K562 (cell line): ENCODE data around the gene EXOSC2. TPM values are rescaled to one million over a fixed set of nuclear protein-coding genes. Genes with fewer than 3 reads are reported as not detected.

Source experiments
- BRF1 ChIP-seq: IDR thresholded peaks from 3 replicates; pipeline ENCODE4 v1.6.1; 2011; ENCODE audit warnings: borderline replicate concordance, mild to moderate bottlenecking; ENCODE audit not compliant: insufficient read length; ENCODE audit errors: extremely low read depth
- GMEB1 ChIP-seq: fragments of 250-450 bp; sonication (Bioruptor Pico); IDR thresholded peaks from 2 replicates; pipeline ENCODE4 v1.4.0; 2020; ENCODE audit warnings: mild to moderate bottlenecking
- HLTF ChIP-seq: fragments of 450-650 bp; IDR thresholded peaks from 2 replicates; pipeline ENCODE4 v1.6.1; 2016
- MCM5 ChIP-seq: fragments of 450-650 bp; IDR thresholded peaks from 2 replicates; pipeline ENCODE4 v1.6.1; 2016; ENCODE audit warnings: low read depth
- NCOA6 ChIP-seq: fragments of 450-650 bp; IDR thresholded peaks from 2 replicates; pipeline ENCODE4 v1.6.1; 2017; ENCODE audit warnings: mild to moderate bottlenecking
- NFIC ChIP-seq: fragments of 450-650 bp; IDR thresholded peaks from 2 replicates; pipeline ENCODE4 v1.6.1; 2017; ENCODE audit warnings: mild to moderate bottlenecking, inconsistent platforms
- NR2C1 ChIP-seq, 2 experiments: fragments of 450-650 bp; IDR thresholded peaks; 2 replicates each; pipeline ENCODE4 v1.6.1; 2017; ENCODE audit warnings: mild to moderate bottlenecking in 2 of 2, antibody characterized with exemption in 1 of 2, inconsistent platforms in 1 of 2, missing compliant biosample characterization in 1 of 2, missing genetic modification characterization in 1 of 2
- PCBP1 ChIP-seq: fragments of 200-400 bp; formaldehyde crosslinking; IDR thresholded peaks from 2 replicates; pipeline ENCODE4 v1.6.1; 2018; ENCODE audit warnings: mild to moderate bottlenecking, low read depth, low read length; ENCODE audit not compliant: poor library complexity, severe bottlenecking
- RBM22 ChIP-seq: fragments of 200-400 bp; formaldehyde crosslinking; IDR thresholded peaks from 2 replicates; pipeline ENCODE4 v1.6.1; 2018; ENCODE audit warnings: low read length, low read depth; ENCODE audit not compliant: poor library complexity, severe bottlenecking
- TFAP4 ChIP-seq: sonication (generic); formaldehyde crosslinking; IDR thresholded peaks from 2 replicates; pipeline ENCODE4 v1.8.0; 2022; ENCODE audit warnings: missing genetic modification reagents, mild to moderate bottlenecking, moderate library complexity, borderline replicate concordance
- TSC22D4 ChIP-seq: fragments of 450-650 bp; IDR thresholded peaks from 2 replicates; pipeline ENCODE4 v1.6.1; 2016; ENCODE audit warnings: missing genetic modification characterization, missing biosample characterization, control low read depth
- ZFPM2 ChIP-seq: fragments of 250-450 bp; sonication (Bioruptor Pico); IDR thresholded peaks from 2 replicates; pipeline ENCODE4 v1.5.1; 2022; ENCODE audit warnings: mild to moderate bottlenecking
- ZNF124 ChIP-seq: sonication (generic); formaldehyde crosslinking; IDR thresholded peaks from 2 replicates; pipeline ENCODE4 v1.8.1; 2022; ENCODE audit warnings: missing genetic modification reagents
- ZNF239 ChIP-seq: fragments of 250-450 bp; sonication (Bioruptor Pico); IDR thresholded peaks from 2 replicates; pipeline ENCODE4 v1.4.0; 2020; ENCODE audit warnings: mild to moderate bottlenecking
- polyA plus RNA-seq, 8 experiments: library from polyadenylated mRNA; depleted of rRNA in 4 of 8; stranded (reverse) in 5 of 8; unstranded in 3 of 8; fragments of >200 nt; fragmentation: Nextera tagmentation in 2 of 8; fragmentation: Illumina TruSeq in 1 of 8; extraction: Ambion mirVana in 2 of 8; extraction: Trizol in 1 of 8; gene quantifications; 2 replicates each; pipeline versions ENCODE4 v1.2.1 to v1.2.3, GENCODE V29; 2011 to 2014; ENCODE audit warnings: inconsistent platforms in 1 of 8, missing spikeins in 1 of 8
- total RNA-seq, 7 experiments: library from RNA; depleted of rRNA in 6 of 7; stranded (reverse); fragments of >200 nt in 6 of 7; fragmentation: Illumina TruSeq in 2 of 7; extraction: Trizol in 2 of 7; gene quantifications; 2 replicates each; pipeline versions ENCODE4 v1.2.1 to v1.2.3, GENCODE V29; 2011 to 2021; ENCODE audit warnings: low replicate concordance in 1 of 7
- TF ChIP-seq, protein P1 (sequence below), 2 experiments: fragments of 450-650 bp; IDR thresholded peaks; 2 replicates each; pipeline ENCODE4 v1.6.1; 2016
- TF ChIP-seq, protein P2 (sequence below), 2 experiments: fragments of 200-800 bp in 1 of 2; sonication (Bioruptor generic) in 1 of 2; sonication (generic) in 1 of 2; formaldehyde crosslinking in 1 of 2; IDR thresholded peaks in 1 of 2; conservative IDR thresholded peaks in 1 of 2; 2 replicates each; pipeline versions ENCODE4 v1.5.0 to v1.6.1; 2016 to 2020; ENCODE audit warnings: missing compliant biosample characterization in 1 of 2, missing genetic modification characterization in 1 of 2, missing genetic modification reagents in 1 of 2
- TF ChIP-seq, protein P3 (sequence below): sonication (generic); formaldehyde crosslinking; IDR thresholded peaks from 2 replicates; pipeline ENCODE4 v1.8.1; 2023; ENCODE audit warnings: missing genetic modification reagents, mild to moderate bottlenecking, borderline replicate concordance

Gene EXOSC2
- total and polyA plus RNA-seq, 9 of the 15 experiments (the other 6 are each of a cell fraction or from before 2014, with no cell fraction given): 46.0 to 101 (median 77.6) TPM

DNA sequence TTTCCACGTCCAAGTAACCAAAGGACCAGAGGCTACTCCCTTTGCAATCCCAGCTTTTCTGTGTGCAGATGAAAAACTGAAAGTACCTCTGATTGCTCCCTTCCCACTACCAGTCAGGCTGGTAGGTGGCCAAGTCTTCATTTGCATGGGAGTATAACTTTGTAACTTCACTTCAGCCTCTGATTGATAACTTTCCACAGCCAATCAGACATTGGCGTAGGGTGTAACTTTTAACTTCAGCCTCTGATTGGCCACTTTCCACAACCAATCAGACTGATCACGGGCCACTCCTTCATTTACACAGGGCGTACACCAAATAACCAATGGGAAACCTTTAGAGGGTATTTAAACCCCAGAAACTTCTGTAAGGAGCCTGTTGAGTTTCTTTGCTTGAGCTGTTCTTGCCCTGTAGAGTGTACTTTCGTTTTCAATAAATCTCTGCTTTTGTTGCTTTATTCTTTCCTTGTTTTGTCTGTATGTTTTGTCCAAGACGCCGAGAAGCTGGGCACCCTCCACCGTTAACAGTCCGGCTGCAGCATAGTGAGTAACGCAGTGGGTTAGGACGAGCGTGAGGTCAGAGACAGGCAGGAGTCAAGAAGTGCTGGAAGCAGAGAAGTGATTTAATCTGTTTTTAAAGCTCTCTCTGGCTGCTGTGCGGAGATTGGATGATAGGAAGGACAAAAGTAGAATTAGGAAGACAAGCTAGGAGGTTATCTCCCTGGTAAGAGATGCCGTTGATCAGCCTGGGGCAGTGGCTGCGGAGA, 3.5 kb upstream of the EXOSC2 start (continued):
- TF ChIP-seq TFAP4 (CRISPR knock-in tag) (no peak), PCBP1 (no peak), HLTF (no peak), GMEB1 (no peak), NFIC (peak; percentile 55), RBM22 (no peak), NCOA6 (no peak), ZNF124 (CRISPR knock-in tag) (no peak), NR2C1 (IDR thresholded peaks at IDR 0.05) (no peak), NR2C1 (tag; IDR thresholded peaks at IDR 0.05) (no peak), BRF1 (no peak), TSC22D4 (no peak), ZNF239 (CRISPR knock-in tag) (no peak), ZFPM2 (CRISPR knock-in tag) (no peak), MCM5 (no peak)
- TF ChIP-seq, protein P1, sequence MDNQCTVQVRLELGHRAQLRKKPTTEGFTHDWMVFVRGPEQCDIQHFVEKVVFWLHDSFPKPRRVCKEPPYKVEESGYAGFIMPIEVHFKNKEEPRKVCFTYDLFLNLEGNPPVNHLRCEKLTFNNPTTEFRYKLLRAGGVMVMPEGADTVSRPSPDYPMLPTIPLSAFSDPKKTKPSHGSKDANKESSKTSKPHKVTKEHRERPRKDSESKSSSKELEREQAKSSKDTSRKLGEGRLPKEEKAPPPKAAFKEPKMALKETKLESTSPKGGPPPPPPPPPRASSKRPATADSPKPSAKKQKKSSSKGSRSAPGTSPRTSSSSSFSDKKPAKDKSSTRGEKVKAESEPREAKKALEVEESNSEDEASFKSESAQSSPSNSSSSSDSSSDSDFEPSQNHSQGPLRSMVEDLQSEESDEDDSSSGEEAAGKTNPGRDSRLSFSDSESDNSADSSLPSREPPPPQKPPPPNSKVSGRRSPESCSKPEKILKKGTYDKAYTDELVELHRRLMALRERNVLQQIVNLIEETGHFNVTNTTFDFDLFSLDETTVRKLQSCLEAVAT (IDR thresholded peaks at IDR 0.05): no peak
- TF ChIP-seq, protein P2, sequence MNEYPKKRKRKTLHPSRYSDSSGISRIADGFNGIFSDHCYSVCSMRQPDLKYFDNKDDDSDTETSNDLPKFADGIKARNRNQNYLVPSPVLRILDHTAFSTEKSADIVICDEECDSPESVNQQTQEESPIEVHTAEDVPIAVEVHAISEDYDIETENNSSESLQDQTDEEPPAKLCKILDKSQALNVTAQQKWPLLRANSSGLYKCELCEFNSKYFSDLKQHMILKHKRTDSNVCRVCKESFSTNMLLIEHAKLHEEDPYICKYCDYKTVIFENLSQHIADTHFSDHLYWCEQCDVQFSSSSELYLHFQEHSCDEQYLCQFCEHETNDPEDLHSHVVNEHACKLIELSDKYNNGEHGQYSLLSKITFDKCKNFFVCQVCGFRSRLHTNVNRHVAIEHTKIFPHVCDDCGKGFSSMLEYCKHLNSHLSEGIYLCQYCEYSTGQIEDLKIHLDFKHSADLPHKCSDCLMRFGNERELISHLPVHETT (CRISPR knock-in tag; conservative IDR thresholded peaks at IDR 0.05 in 1 of 2, IDR thresholded peaks at IDR 0.05 in 1 of 2): no peak
- TF ChIP-seq, protein P3, sequence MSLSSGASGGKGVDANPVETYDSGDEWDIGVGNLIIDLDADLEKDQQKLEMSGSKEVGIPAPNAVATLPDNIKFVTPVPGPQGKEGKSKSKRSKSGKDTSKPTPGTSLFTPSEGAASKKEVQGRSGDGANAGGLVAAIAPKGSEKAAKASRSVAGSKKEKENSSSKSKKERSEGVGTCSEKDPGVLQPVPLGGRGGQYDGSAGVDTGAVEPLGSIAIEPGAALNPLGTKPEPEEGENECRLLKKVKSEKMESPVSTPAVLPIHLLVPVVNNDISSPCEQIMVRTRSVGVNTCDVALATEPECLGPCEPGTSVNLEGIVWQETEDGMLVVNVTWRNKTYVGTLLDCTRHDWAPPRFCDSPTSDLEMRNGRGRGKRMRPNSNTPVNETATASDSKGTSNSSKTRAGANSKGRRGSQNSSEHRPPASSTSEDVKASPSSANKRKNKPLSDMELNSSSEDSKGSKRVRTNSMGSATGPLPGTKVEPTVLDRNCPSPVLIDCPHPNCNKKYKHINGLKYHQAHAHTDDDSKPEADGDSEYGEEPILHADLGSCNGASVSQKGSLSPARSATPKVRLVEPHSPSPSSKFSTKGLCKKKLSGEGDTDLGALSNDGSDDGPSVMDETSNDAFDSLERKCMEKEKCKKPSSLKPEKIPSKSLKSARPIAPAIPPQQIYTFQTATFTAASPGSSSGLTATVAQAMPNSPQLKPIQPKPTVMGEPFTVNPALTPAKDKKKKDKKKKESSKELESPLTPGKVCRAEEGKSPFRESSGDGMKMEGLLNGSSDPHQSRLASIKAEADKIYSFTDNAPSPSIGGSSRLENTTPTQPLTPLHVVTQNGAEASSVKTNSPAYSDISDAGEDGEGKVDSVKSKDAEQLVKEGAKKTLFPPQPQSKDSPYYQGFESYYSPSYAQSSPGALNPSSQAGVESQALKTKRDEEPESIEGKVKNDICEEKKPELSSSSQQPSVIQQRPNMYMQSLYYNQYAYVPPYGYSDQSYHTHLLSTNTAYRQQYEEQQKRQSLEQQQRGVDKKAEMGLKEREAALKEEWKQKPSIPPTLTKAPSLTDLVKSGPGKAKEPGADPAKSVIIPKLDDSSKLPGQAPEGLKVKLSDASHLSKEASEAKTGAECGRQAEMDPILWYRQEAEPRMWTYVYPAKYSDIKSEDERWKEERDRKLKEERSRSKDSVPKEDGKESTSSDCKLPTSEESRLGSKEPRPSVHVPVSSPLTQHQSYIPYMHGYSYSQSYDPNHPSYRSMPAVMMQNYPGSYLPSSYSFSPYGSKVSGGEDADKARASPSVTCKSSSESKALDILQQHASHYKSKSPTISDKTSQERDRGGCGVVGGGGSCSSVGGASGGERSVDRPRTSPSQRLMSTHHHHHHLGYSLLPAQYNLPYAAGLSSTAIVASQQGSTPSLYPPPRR (CRISPR knock-in tag): no peak
